Measurements from ENCODE around the gene ADRA2B. TPM values are rescaled to one million over a fixed set of nuclear protein-coding genes. Genes with fewer than 3 reads are reported as not detected.

The ADRA2B gene
- total RNA-seq, 1 donor from 2014 or later: not detected

DNA sequence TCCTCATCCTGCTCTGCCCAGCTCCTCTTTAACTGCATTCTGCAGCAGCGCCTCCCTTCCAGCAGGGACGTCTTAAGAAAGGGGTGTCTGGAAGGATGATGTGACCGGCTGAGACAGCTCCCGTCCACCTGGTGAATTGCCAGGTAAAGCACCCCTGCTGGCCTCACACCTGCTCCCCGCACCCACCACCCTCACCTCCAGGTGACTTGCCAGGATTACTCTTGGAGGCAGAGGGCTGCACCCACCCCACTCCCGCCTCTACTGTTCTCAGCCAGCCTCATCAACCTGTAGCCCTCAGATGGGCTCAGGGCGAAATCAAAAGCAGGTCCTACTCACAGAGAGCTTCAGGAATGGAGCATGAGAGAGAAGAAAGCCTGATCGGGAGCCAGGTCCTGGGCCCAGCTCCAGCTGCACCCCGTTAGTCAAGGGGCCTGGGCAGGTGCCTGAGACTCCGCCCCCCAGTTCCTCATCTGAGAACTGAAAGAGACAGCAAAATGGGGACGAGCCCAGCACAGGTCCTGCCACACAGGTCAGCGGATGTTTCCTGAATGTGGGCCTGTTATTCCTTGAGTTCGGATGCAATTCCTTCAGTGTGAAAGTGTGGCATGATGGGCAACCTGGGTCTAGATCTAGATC is 5.6 kb downstream of the ADRA2B start:
- DNase-seq (ENCODE audit: low read depth): no peak
- H3K36me3 ChIP-seq (ENCODE audit: control insufficient read depth, insufficient read depth, low read length): no peaks in the 10 kb centered on the region
- H3K4me3 ChIP-seq (ENCODE audit: low read depth, low read length): no peak overlapping the region
- peaks cover 4% of the 10 kb centered on the region for H3K27me3 ChIP-seq (ENCODE audit: control insufficient read depth, insufficient read depth, low read length)
- TF ChIP-seq, protein P1, sequence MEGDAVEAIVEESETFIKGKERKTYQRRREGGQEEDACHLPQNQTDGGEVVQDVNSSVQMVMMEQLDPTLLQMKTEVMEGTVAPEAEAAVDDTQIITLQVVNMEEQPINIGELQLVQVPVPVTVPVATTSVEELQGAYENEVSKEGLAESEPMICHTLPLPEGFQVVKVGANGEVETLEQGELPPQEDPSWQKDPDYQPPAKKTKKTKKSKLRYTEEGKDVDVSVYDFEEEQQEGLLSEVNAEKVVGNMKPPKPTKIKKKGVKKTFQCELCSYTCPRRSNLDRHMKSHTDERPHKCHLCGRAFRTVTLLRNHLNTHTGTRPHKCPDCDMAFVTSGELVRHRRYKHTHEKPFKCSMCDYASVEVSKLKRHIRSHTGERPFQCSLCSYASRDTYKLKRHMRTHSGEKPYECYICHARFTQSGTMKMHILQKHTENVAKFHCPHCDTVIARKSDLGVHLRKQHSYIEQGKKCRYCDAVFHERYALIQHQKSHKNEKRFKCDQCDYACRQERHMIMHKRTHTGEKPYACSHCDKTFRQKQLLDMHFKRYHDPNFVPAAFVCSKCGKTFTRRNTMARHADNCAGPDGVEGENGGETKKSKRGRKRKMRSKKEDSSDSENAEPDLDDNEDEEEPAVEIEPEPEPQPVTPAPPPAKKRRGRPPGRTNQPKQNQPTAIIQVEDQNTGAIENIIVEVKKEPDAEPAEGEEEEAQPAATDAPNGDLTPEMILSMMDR (IDR thresholded peaks at IDR 0.05; ENCODE audit: insufficient read depth, low read length, severe bottlenecking): no peak
- FAIRE-seq: no peak

GRCh38 chr2:96109931-96110511 is 6.3 kb downstream of the ADRA2B start:
- no peaks in the 10 kb centered on the region for H3K36me3 ChIP-seq (ENCODE audit: control insufficient read depth, insufficient read depth, low read length)
- no peak for DNase-seq (ENCODE audit: low read depth)
- no peak for FAIRE-seq
- TF ChIP-seq, protein P1 (IDR thresholded peaks at IDR 0.05; ENCODE audit: insufficient read depth, low read length, severe bottlenecking): no peak
- no peak overlapping the region for H3K4me3 ChIP-seq (ENCODE audit: low read depth, low read length)
- H3K27me3 ChIP-seq (ENCODE audit: control insufficient read depth, insufficient read depth, low read length): peaks cover 2% of the 10 kb centered on the region

GRCh38 chr2:96109361-96109680 is 7.0 kb downstream of the ADRA2B start:
- no peaks in the 10 kb centered on the region for H3K36me3 ChIP-seq (ENCODE audit: control insufficient read depth, insufficient read depth, low read length)
- FAIRE-seq (no peak), DNase-seq (ENCODE audit: low read depth) (no peak)

DNA sequence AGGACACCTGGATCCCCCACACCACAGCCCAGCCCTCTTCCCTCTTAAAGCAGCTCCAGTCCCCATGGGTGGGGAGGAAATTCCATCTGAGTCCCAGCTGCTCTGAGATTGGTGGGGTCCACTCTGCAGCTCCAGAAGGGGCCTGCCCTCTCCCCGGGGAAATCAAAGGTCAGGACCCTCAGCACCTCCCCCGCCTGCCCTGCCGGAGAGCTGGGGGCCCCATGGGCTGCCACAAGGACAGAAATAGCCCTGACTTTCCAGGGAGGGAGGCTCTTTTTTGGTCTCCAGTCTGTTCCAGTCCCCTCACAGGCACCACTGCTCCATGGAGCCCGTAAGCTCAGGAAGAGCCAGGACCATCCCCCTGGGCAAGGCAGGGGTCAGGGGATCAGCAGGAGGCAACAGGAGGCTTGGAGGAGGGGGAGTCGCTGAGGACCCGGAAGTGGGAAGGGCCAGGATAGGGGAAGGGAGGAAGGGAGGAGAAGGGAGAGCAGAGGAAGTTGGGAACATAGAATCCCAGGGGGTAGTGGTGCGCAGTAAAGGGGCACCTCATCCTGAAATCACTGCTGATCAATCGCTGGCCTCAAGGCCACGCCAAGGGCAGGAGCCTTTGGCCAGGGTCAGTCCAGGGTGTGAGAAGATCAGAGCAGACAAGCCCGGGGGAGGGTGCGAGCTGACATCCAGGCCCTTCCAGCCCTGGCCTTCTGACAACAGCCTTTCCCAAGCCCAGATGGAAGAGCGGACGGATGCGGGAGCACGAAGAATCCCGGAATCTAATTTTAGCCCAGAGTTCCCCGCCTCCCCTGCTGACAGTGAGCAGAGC is 7.6 kb downstream of the ADRA2B start:
- TF ChIP-seq, protein P1 (IDR thresholded peaks at IDR 0.05; ENCODE audit: insufficient read depth, low read length, severe bottlenecking): no peak
- FAIRE-seq: no peak
- no peak for DNase-seq (ENCODE audit: low read depth)

More at GRCh38 chr2:96109361-96109680, 7.0 kb downstream of the ADRA2B start:
- TF ChIP-seq, protein P1 (IDR thresholded peaks at IDR 0.05; ENCODE audit: insufficient read depth, low read length, severe bottlenecking): no peak
- H3K4me3 ChIP-seq (ENCODE audit: low read depth, low read length): no peak overlapping the region
- H3K27me3 ChIP-seq (ENCODE audit: control insufficient read depth, insufficient read depth, low read length): peaks cover 2% of the 10 kb centered on the region

DNA sequence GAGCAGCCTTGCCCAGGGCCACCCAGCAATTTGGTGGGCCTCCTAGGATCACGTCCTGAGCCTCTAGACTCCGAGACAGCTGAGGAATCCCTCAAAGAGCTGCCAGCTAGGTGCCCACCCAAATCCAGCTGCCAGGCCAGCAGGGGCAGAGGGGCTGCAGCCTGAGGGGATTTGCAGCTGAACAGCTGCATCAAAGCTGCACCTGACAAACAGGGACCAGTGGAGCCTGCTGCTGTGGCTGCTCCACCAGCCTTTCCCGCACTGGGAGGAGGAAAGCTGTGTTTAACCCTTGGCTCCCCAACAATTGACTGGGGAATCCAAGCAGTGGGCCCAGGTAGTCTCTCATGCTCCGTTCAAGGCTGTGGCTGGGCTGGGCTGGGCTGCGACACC is 8.2 kb downstream of the ADRA2B start:
- TF ChIP-seq, protein P1 (IDR thresholded peaks at IDR 0.05; ENCODE audit: insufficient read depth, low read length, severe bottlenecking): no peak
- DNase-seq (ENCODE audit: low read depth) (no peak), FAIRE-seq (no peak)
- Histone ChIP-seq H3K27me3 (ENCODE audit: control insufficient read depth, insufficient read depth, low read length) (peaks cover 2% of the 10 kb centered on the region), H3K4me3 (ENCODE audit: low read depth, low read length) (no peak overlapping the region), H3K36me3 (ENCODE audit: control insufficient read depth, insufficient read depth, low read length) (no peaks in the 10 kb centered on the region)

More for the DNA sequence above, 7.6 kb downstream of the ADRA2B start:
- peaks cover 2% of the 10 kb centered on the region for H3K27me3 ChIP-seq (ENCODE audit: control insufficient read depth, insufficient read depth, low read length)
- no peak overlapping the region for H3K4me3 ChIP-seq (ENCODE audit: low read depth, low read length)
- H3K36me3 ChIP-seq (ENCODE audit: control insufficient read depth, insufficient read depth, low read length): no peaks in the 10 kb centered on the region

Measured in bronchial epithelial cell (primary cell).